HepG2 (cell line): Measurements from ENCODE around the gene TXNRD3. TPM values are rescaled to one million over a fixed set of nuclear protein-coding genes. Genes with fewer than 3 reads are reported as not detected.

Experiments
- ATAC-seq: fragments of 200-7000 bp; cut with Tn5 transposase; 3 replicates; pipeline ENCODE4 v1.9.1; 2020; ENCODE audit warnings: mild to moderate bottlenecking, moderate library complexity
- BruUV-seq: library from RNA; stranded (reverse); fragments of 400-500 nt; replicated peaks from 2 replicates; lab custom pipeline; 2021; lab: Mats Ljungman, UMichigan
- CTCF ChIA-PET: fragments of 300-600 bp; formaldehyde crosslinking; extraction: SDS; loops from one replicate; lab custom pipeline; 2021; ENCODE audit warnings: low total read pairs, inconsistent platforms, low intra/inter-chr PET ratio; lab: Yijun Ruan, JAX
- POLR2A ChIA-PET: fragments of 350-600 bp; sonication (Branson Sonifier 250); formaldehyde crosslinking; loops from one replicate; lab custom pipeline; 2020; ENCODE audit warnings: antibody characterized with exemption, inconsistent platforms; lab: Yijun Ruan, JAX
- DNase-seq: peaks from one replicate; pipeline ENCODE4 v3.0.0-alpha.2; 2015; ENCODE audit warnings: low spot score
- FAIRE-seq: peaks from 3 replicates; lab custom pipeline; 2011; peaks lifted over from hg19 to GRCh38; lab: Jason Lieb, UNC
- H2AFZ ChIP-seq: one replicate; pipeline ENCODE4 v1.6.1; 2011; ENCODE audit warnings: low read length, inconsistent platforms
- H3K27ac ChIP-seq: fragments of 300-600 bp; 3 replicates; pipeline ENCODE4 v1.8.0; 2011; ENCODE audit warnings: mixed run types, mild to moderate bottlenecking, mixed read lengths, low read length, inconsistent platforms; ENCODE audit not compliant: insufficient read depth; ENCODE audit errors: extremely low read length
- H3K27me3 ChIP-seq, 2 experiments: fragments of 200-600 bp in 1 of 2; 2 replicates in 1 of 2; 3 replicates in 1 of 2; pipeline versions ENCODE4 v1.6.0 to v1.8.0; 2011; ENCODE audit warnings: low read length in 2 of 2, mild to moderate bottlenecking in 2 of 2, moderate library complexity in 2 of 2, inconsistent platforms in 1 of 2; ENCODE audit not compliant: insufficient read depth in 2 of 2, control insufficient read depth in 1 of 2
- H3K36me3 ChIP-seq, 2 experiments: fragments of 200-600 bp in 1 of 2; replicated peaks in 1 of 2; 2 replicates in 1 of 2; 3 replicates in 1 of 2; pipeline versions ENCODE4 v1.5.1 to v1.8.0; 2011; ENCODE audit warnings: low read length in 2 of 2, inconsistent platforms in 1 of 2; ENCODE audit not compliant: insufficient read depth in 2 of 2, control insufficient read depth in 1 of 2
- H3K4me1 ChIP-seq: 2 replicates; pipeline ENCODE4 v1.5.1; 2012; ENCODE audit warnings: low read length, inconsistent platforms; ENCODE audit not compliant: insufficient read depth
- H3K4me2 ChIP-seq: 2 replicates; pipeline ENCODE4 v1.6.0; 2011; ENCODE audit warnings: low read depth, low read length, inconsistent platforms
- H3K4me3 ChIP-seq, 3 experiments: fragments of 200-600 bp in 1 of 3; sonication (generic), shearing (Covaris generic) in 1 of 3; replicated peaks in 1 of 3; 2 replicates each; pipeline ENCODE4 v1.5.1; 2011 to 2016; ENCODE audit warnings: low read length in 3 of 3, inconsistent platforms in 2 of 3, low read depth in 2 of 3, mild to moderate bottlenecking in 2 of 3, control low read depth in 1 of 3, mixed read lengths in 1 of 3; ENCODE audit not compliant: insufficient read depth in 1 of 3
- H3K79me2 ChIP-seq: one replicate; pipeline ENCODE4 v1.6.1; 2011; ENCODE audit warnings: low read length, inconsistent platforms; ENCODE audit not compliant: insufficient read depth
- H3K9ac ChIP-seq: 2 replicates; pipeline ENCODE4 v1.6.0; 2011; ENCODE audit warnings: mild to moderate bottlenecking, low read depth, low read length, inconsistent platforms; ENCODE audit not compliant: insufficient read depth
- H3K9me3 ChIP-seq: 2 replicates; pipeline ENCODE4 v1.5.1; 2012; ENCODE audit warnings: mild to moderate bottlenecking, low read length
- H4K20me1 ChIP-seq: 2 replicates; pipeline ENCODE4 v1.6.0; 2011; ENCODE audit warnings: inconsistent platforms, mild to moderate bottlenecking, low read length, moderate library complexity; ENCODE audit not compliant: insufficient read depth
- KAT2B ChIP-seq: fragments of 150-350 bp; IDR thresholded peaks from 2 replicates; pipeline ENCODE4 v1.6.1; 2014; ENCODE audit warnings: low read depth, low read length, borderline replicate concordance
- NCOA1 ChIP-seq: sonication (generic); formaldehyde crosslinking; IDR thresholded peaks from 2 replicates; pipeline ENCODE4 v1.9.0; 2021; ENCODE audit warnings: missing genetic modification reagents
- PRMT3 ChIP-seq: sonication (generic); formaldehyde crosslinking; IDR thresholded peaks from 2 replicates; pipeline ENCODE4 v1.8.1; 2022; ENCODE audit warnings: low read depth, mild to moderate bottlenecking, moderate library complexity, missing genetic modification reagents, borderline replicate concordance
- REPIN1 ChIP-seq: sonication (generic); formaldehyde crosslinking; IDR thresholded peaks from 2 replicates; pipeline ENCODE4 v1.8.0; 2022; ENCODE audit warnings: missing genetic modification reagents, low read depth, mild to moderate bottlenecking, borderline replicate concordance
- SPEN ChIP-seq: sonication (generic); formaldehyde crosslinking; IDR thresholded peaks from 2 replicates; pipeline ENCODE4 v1.5.1; 2020; ENCODE audit warnings: low read depth, mild to moderate bottlenecking, missing genetic modification reagents
- WGBS: methylation state at CpG from one replicate; pipeline ENCODE4 v1.1.6; 2017; ENCODE audit warnings: low lambda C conversion rate; 5-methylcytosine and 5-hydroxymethylcytosine counted together
- in situ Hi-C: cut with HindIII; loops from 2 replicates; pipeline ENCODE4 v1.10.0; 2017; ENCODE audit warnings: low pct_unique_long_range_greater_than_20kb; ENCODE audit not compliant: extremely low pct_ligation_motif_present
- intact Hi-C: fragments of 100-400 bp; cut with micrococcal nuclease; formaldehyde crosslinking; loops from one replicate; pipeline ENCODE4 v1.10.0; 2022; ENCODE audit not compliant: unreplicated experiment
- polyA plus RNA-seq, 8 experiments: library from polyadenylated mRNA; depleted of rRNA in 3 of 8; stranded (reverse) in 7 of 8; unstranded in 1 of 8; fragments of >200 nt; fragmentation: Illumina TruSeq in 4 of 8; extraction: Trizol in 4 of 8; gene quantifications; 2 replicates each; pipeline versions ENCODE4 v1.2.1 to v1.2.3, GENCODE V29; 2011 to 2016; ENCODE audit warnings: low read depth in 4 of 8, missing spikeins in 1 of 8, mixed read lengths in 1 of 8; ENCODE audit not compliant: insufficient read depth in 1 of 8
- total RNA-seq, 5 experiments: library from RNA; depleted of rRNA; stranded (reverse); fragments of >200 nt; fragmentation: Illumina TruSeq; extraction: Trizol; gene quantifications; 2 replicates each; pipeline ENCODE4 v1.2.3, GENCODE V29; 2016; ENCODE audit warnings: low read depth in 1 of 5

The TXNRD3 gene
- total and polyA plus RNA-seq, 2 of the 13 experiments (the other 11 are each of a cell fraction or from before 2014, with no cell fraction given), result 4.8 to 20.7 TPM

DNA sequence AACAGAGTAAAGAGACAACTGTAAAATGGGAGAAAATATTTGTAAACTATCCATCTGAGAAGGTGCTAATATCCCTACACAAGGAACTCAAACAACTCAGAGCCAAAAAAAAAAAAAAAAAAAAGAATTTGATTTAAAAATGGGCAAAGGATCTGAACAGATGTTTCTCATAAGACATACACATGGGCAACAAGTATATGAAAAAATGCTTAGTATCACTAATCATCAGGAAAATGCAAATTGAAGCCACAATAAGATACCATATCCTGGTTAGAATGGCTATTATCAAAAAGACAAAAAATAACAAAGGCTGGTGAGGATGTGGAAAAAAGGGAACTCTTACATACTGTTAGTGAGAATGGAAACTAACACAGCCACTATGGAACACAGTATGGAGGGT lies 36.2 kb downstream of the TXNRD3 start:
- no peak for TF ChIP-seq SPEN (CRISPR knock-in tag)
- no peak for TF ChIP-seq NCOA1 (CRISPR knock-in tag)
- no peak for TF ChIP-seq KAT2B
- TF ChIP-seq REPIN1 (CRISPR knock-in tag), result no peak
- intact Hi-C loops, result no loop called here
- ChIA-PET CTCF (no interaction called here), POLR2A (no interaction called here)
- Histone ChIP-seq H3K4me2 (no peak overlapping the region), H3K4me3 (no peak overlapping the region), H3K27me3 (no peaks in the 10 kb centered on the region), H4K20me1 (no peaks in the 10 kb centered on the region), H3K9me3 (no peaks in the 10 kb centered on the region), H3K9ac (no peak overlapping the region), H3K4me1 (no peaks in the 10 kb centered on the region), H3K27ac (no peak overlapping the region), H3K36me3 (peaks cover 0 to 10% of the 10 kb centered on the region in 2 experiments; a peak in 1 of 5 replicates), H2AFZ (no peak overlapping the region), H3K79me2 (no peaks in the 10 kb centered on the region)
- in situ Hi-C loops, result no loop called here
- no peak for FAIRE-seq
- no peak for DNase-seq
- ATAC-seq, result no peak
- BruUV-seq, result no TSS peak

DNA sequence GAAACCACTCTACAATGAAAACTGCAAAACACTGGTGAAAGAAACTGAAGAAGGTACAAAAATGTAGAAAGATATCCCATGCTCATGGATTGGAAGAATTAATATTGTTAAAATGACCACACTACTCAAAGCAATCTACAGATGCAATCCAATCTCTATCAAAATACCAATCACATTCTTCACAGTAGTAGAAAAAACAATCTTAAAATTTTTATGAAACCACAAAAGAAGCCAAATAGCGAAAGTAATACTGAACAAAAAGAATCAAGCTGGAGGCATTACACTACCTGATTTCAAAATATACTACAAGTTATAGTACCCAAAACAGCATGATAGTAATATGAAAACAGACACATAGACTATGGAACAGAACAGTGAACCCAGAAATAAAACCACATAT lies 36.9 kb downstream of the TXNRD3 start:
- no peak for DNase-seq
- H2AFZ ChIP-seq, result no peak overlapping the region
- no peaks in the 10 kb centered on the region for H3K79me2 ChIP-seq
- no peak for TF ChIP-seq PRMT3
- TF ChIP-seq, all 625 proteins: peak for 0
- ChIA-PET CTCF (no interaction called here), POLR2A (no interaction called here)
- H4K20me1 ChIP-seq, result no peaks in the 10 kb centered on the region
- intact Hi-C loops, result no loop called here
- BruUV-seq, result no TSS peak
- no peaks in the 10 kb centered on the region for H3K4me1 ChIP-seq
- no peaks in the 10 kb centered on the region for H3K27me3 ChIP-seq
- no peak overlapping the region for H3K4me2 ChIP-seq
- FAIRE-seq (no peak), ATAC-seq (no peak)
- no peak overlapping the region for H3K4me3 ChIP-seq
- H3K27ac ChIP-seq, result no peak overlapping the region
- 49% methylated on average over 1 of the region's 1 CpG for WGBS
- peaks cover 0 to 10% of the 10 kb centered on the region in 2 experiments; a peak in 1 of 5 replicates for H3K36me3 ChIP-seq
- H3K9ac ChIP-seq, result no peak overlapping the region
- no peaks in the 10 kb centered on the region for H3K9me3 ChIP-seq
- in situ Hi-C loops, result no loop called here
